ENCODE measurements around the gene BORA. TPM values are rescaled to one million over a fixed set of nuclear protein-coding genes. Genes with fewer than 3 reads are reported as not detected.

The BORA gene
- total and polyA plus RNA-seq, 10 of the 15 experiments (the other 5 are each of a cell fraction or from before 2014, with no cell fraction given), result 15.1 to 38.7 (median 23.2) TPM

GRCh38 chr13:72693832-72694231, 33.9 kb upstream of the BORA start:
- in situ Hi-C loops (cut with MboI), result no loop called here
- CTCF ChIA-PET, result interaction anchor here (1.2 kb wide), 1 partner anchor 19 kb away, joined by 3 read pairs; no protein-coding TSS in a partner anchor

More at GRCh38 chr13:72693832-72694231, 33.9 kb upstream of the BORA start:
- TF ChIP-seq RAD51 (IDR thresholded peaks at IDR 0.05), result no peak
- TF ChIP-seq PRDM15 (CRISPR knock-in tag; IDR thresholded peaks at IDR 0.05), result no peak
- no peak for TF ChIP-seq SPI1 (IDR thresholded peaks at IDR 0.05; ENCODE audit: borderline replicate concordance, insufficient read depth, low read depth, low read length)
- no peak for TF ChIP-seq NR2C1 (IDR thresholded peaks at IDR 0.05)
- TF ChIP-seq MEF2A (IDR thresholded peaks at IDR 0.05; ENCODE audit: insufficient read depth, low read depth, low read length), result no peak
- TF ChIP-seq CEBPZ (IDR thresholded peaks at IDR 0.05; ENCODE audit: low read depth, low read length), result no peak
- TF ChIP-seq SMAD5 (IDR thresholded peaks at IDR 0.05; ENCODE audit: low read depth), result no peak
- no peak for TF ChIP-seq NR2F1 (conservative IDR thresholded peaks at IDR 0.05)
- TF ChIP-seq NR2C2 (IDR thresholded peaks at IDR 0.05; ENCODE audit: borderline replicate concordance, control insufficient read depth, insufficient read length, low read depth), result no peak
- no peak for TF ChIP-seq RAD21 (IDR thresholded peaks at IDR 0.05; ENCODE audit: insufficient read depth, low read depth, low read length)
- no peak for TF ChIP-seq ZNF24 (IDR thresholded peaks at IDR 0.05)
- Histone ChIP-seq H4K20me1 (ENCODE audit: control insufficient read depth, insufficient read depth) (no peaks in the 10 kb centered on the region), H3K27ac (ENCODE audit: control insufficient read depth, insufficient read depth) (no peak overlapping the region), H3K79me2 (ENCODE audit: control insufficient read depth, insufficient read depth, low read length) (no peaks in the 10 kb centered on the region), H3K9me3 (replicated peaks; ENCODE audit: control insufficient read depth, insufficient read depth, low read length) (no peaks in the 10 kb centered on the region; the same call in 2 of the 3 replicates), H3K9ac (ENCODE audit: control insufficient read depth, insufficient read depth, low read length) (no peak overlapping the region), H3K4me3 (no peak overlapping the region), H3K4me2 (ENCODE audit: control insufficient read depth, insufficient read depth) (no peak overlapping the region), H3K27me3 (replicated peaks in 1 of 2; ENCODE audit: control insufficient read depth in 2 of 2, insufficient read depth in 2 of 2, low read length in 1 of 2) (no peaks in the 10 kb centered on the region; a peak in 1 of 4 replicates), H2AFZ (ENCODE audit: control insufficient read depth, low read depth, low read length) (no peak overlapping the region), H3K36me3 (ENCODE audit: control insufficient read depth in 2 of 2, insufficient read depth in 2 of 2, low read length in 1 of 2) (no peaks in the 10 kb centered on the region), H3K4me1 (ENCODE audit: control insufficient read depth, insufficient read depth, low read length) (no peaks in the 10 kb centered on the region)
- RAD21 ChIA-PET (ENCODE audit: unreplicated experiment), result no interaction called here
- no TSS peak for BruUV-seq (replicated peaks)
- 16% methylated on average over 5 of the region's 5 CpGs for WGBS (ENCODE audit: insufficient coverage, insufficient replicate concordance, low lambda C conversion rate, missing lambda C conversion rate)
- POLR2A ChIA-PET, result interaction anchor here (0.6 kb wide), 1 partner anchor 199 kb away, joined by 3 read pairs; no protein-coding TSS in a partner anchor
- SMC1A ChIA-PET (ENCODE audit: uncharacterized antibody, unreplicated experiment), result no interaction called here
- intact Hi-C loops (cut with micrococcal nuclease; ENCODE audit: unreplicated experiment), result no loop called here
- ATAC-seq, result no peak
- no peak for FAIRE-seq
- no peak for DNase-seq (ENCODE audit: low read depth, low spot score)
